Breast epithelium (tissue), 4 donors: Measurements from ENCODE around the gene SYT9. TPM values are rescaled to one million over a fixed set of nuclear protein-coding genes. Genes with fewer than 3 reads are reported as not detected.

Experiments
- DNase-seq, 2 donors: peaks; one replicate each; pipeline ENCODE4 v3.0.0-alpha.2; 2019; ENCODE audit warnings: low spot score in 2 of 2
- H3K27ac ChIP-seq, 2 donors: fragments of 200-600 bp; sonication (generic) in 1 of 2; one replicate each; pipeline ENCODE4 v1.5.1; 2016 to 2019; ENCODE audit warnings: mild to moderate bottlenecking in 1 of 2
- H3K27me3 ChIP-seq, 2 donors: fragments of 200-600 bp; sonication (generic) in 1 of 2; one replicate each; pipeline versions ENCODE4 v1.5.1 to v1.6.0; 2017 to 2019; ENCODE audit warnings: control low read depth in 1 of 2, mild to moderate bottlenecking in 1 of 2
- H3K36me3 ChIP-seq: fragments of 200-600 bp; one replicate; pipeline ENCODE4 v1.5.1; 2019
- H3K4me1 ChIP-seq, 2 donors: fragments of 200-600 bp; sonication (generic); one replicate each; pipeline ENCODE4 v1.5.1; 2016 to 2019; ENCODE audit warnings: control low read depth in 1 of 2
- H3K4me3 ChIP-seq, 3 donors: fragments of 200-600 bp; sonication (generic); 1 replicate in 2 of 3; 2 replicates in 1 of 3; pipeline ENCODE4 v1.5.1; 2016 to 2019; ENCODE audit warnings: mild to moderate bottlenecking in 3 of 3, moderate library complexity in 2 of 3
- H3K9me3 ChIP-seq, 2 donors: fragments of 200-600 bp; sonication (generic) in 1 of 2; one replicate each; pipeline ENCODE4 v1.5.1; 2016 to 2019; ENCODE audit warnings: control low read depth in 1 of 2
- CTCF ChIP-seq, 3 donors: fragments of 450-650 bp; IDR thresholded peaks; one replicate each; pipeline ENCODE4 v1.5.1; 2016 to 2017; ENCODE audit warnings: antibody characterized with exemption in 3 of 3, mild to moderate bottlenecking in 3 of 3, moderate library complexity in 3 of 3
- POLR2A ChIP-seq: fragments of 450-650 bp; IDR thresholded peaks from one replicate; pipeline ENCODE4 v1.6.1; 2016; ENCODE audit warnings: antibody characterized with exemption, mild to moderate bottlenecking, moderate library complexity
- POLR2AphosphoS5 ChIP-seq, 3 donors: sonication (generic); formaldehyde crosslinking; IDR thresholded peaks; one replicate each; pipeline ENCODE4 v1.6.1; 2017; ENCODE audit warnings: antibody characterized with exemption in 3 of 3
- intact Hi-C: fragments of 100-400 bp; cut with DNase I; formaldehyde crosslinking; loops from one replicate; pipeline ENCODE4 v1.15.1; 2023; ENCODE audit warnings: low total_unique reads
- total RNA-seq, 3 donors: library from RNA; depleted of rRNA; stranded (reverse); fragments of >200 nt; gene quantifications; one replicate each; pipeline ENCODE4 v1.1.0, GENCODE V29; 2016

Gene SYT9
- total RNA-seq, 3 donors from 2014 or later, result 0.33 to 0.73 TPM; not detected in 1

GRCh38 chr11:7306900-7307299 lies 55.2 kb downstream of the SYT9 start:
- TF ChIP-seq POLR2AphosphoS5 (IDR thresholded peaks at IDR 0.05) (no peak), CTCF (IDR thresholded peaks at IDR 0.05) (no peak), POLR2A (no peak)
- no peak for DNase-seq
- H3K36me3 ChIP-seq, result no peaks in the 10 kb centered on the region
- H3K27me3 ChIP-seq, result no peaks in the 10 kb centered on the region
- no peaks in the 10 kb centered on the region for H3K9me3 ChIP-seq
- no peak overlapping the region for H3K4me3 ChIP-seq
- intact Hi-C loops, result no loop called here
- no peaks in the 10 kb centered on the region for H3K4me1 ChIP-seq
- no peak overlapping the region for H3K27ac ChIP-seq

- DNase-seq, result no peak
- H3K4me3 ChIP-seq, result no peak overlapping the region
- no peak for TF ChIP-seq POLR2AphosphoS5 (IDR thresholded peaks at IDR 0.05)
- TF ChIP-seq CTCF (IDR thresholded peaks at IDR 0.05), result no peak
- no peak for TF ChIP-seq POLR2A
Measured at GRCh38 chr11:7307836-7308235, 56.1 kb downstream of the SYT9 start.

GRCh38 chr11:7311903-7312302 lies 60.2 kb downstream of the SYT9 start:
- H3K4me1 ChIP-seq, result no peaks in the 10 kb centered on the region
- H3K9me3 ChIP-seq, result no peaks in the 10 kb centered on the region
- TF ChIP-seq POLR2A, result no peak
- H3K27ac ChIP-seq, result no peak overlapping the region
- H3K4me3 ChIP-seq, result no peak overlapping the region
- no peak for DNase-seq
- H3K27me3 ChIP-seq, result no peaks in the 10 kb centered on the region
- no peaks in the 10 kb centered on the region for H3K36me3 ChIP-seq
- intact Hi-C loops, result no loop called here

More at GRCh38 chr11:7307836-7308235, 56.1 kb downstream of the SYT9 start:
- intact Hi-C loops, result no loop called here
- Histone ChIP-seq H3K4me1 (no peaks in the 10 kb centered on the region), H3K27me3 (no peaks in the 10 kb centered on the region), H3K36me3 (no peaks in the 10 kb centered on the region), H3K9me3 (no peaks in the 10 kb centered on the region), H3K27ac (no peak overlapping the region)

GRCh38 chr11:7314811-7315604 lies 63.3 kb downstream of the SYT9 start:
- Histone ChIP-seq H3K27me3 (no peaks in the 10 kb centered on the region), H3K9me3 (no peaks in the 10 kb centered on the region), H3K4me1 (no peaks in the 10 kb centered on the region), H3K4me3 (no peak overlapping the region), H3K27ac (no peak overlapping the region), H3K36me3 (no peaks in the 10 kb centered on the region)
- no peak for DNase-seq
- intact Hi-C loops, result no loop called here
- no peak for TF ChIP-seq POLR2A
- no peak for TF ChIP-seq POLR2AphosphoS5 (IDR thresholded peaks at IDR 0.05)
- no peak for TF ChIP-seq CTCF (IDR thresholded peaks at IDR 0.05)

- Histone ChIP-seq H3K27me3 (no peaks in the 10 kb centered on the region), H3K4me3 (no peak overlapping the region), H3K4me1 (no peaks in the 10 kb centered on the region), H3K36me3 (no peaks in the 10 kb centered on the region), H3K9me3 (no peaks in the 10 kb centered on the region), H3K27ac (no peak overlapping the region)
- TF ChIP-seq CTCF (IDR thresholded peaks at IDR 0.05) (no peak), POLR2AphosphoS5 (IDR thresholded peaks at IDR 0.05) (no peak), POLR2A (no peak)
- DNase-seq, result no peak
- intact Hi-C loops, result no loop called here
Measured at GRCh38 chr11:7319501-7319900, 67.8 kb downstream of the SYT9 start.
